H1 (cell line): ENCODE data around the gene ANO9. TPM values are rescaled to one million over a fixed set of nuclear protein-coding genes. Genes with fewer than 3 reads are reported as not detected.

ENCODE experiments used
- CTCF ChIA-PET: fragments of 300-600 bp; sonication (Branson Sonifier 250); formaldehyde crosslinking; loops from one replicate; lab custom pipeline; 2021; ENCODE audit not compliant: partially characterized antibody; lab: Charles Lee
- POLR2A ChIA-PET: fragments of 300-600 bp; sonication (Branson Sonifier 250); formaldehyde crosslinking; loops from one replicate; lab custom pipeline; 2021; ENCODE audit warnings: inconsistent platforms; ENCODE audit not compliant: partially characterized antibody; lab: Charles Lee
- DNase-seq, 2 experiments: peaks; one replicate each; pipeline versions ENCODE4 v3.0.0 to v3.0.0-alpha.2; 2010 to 2022; ENCODE audit warnings: low spot score in 2 of 2, low read depth in 1 of 2, mixed read lengths in 1 of 2
- FAIRE-seq: peaks from 2 replicates; lab custom pipeline; 2011; peaks lifted over from hg19 to GRCh38; lab: Jason Lieb, UNC
- H2AFZ ChIP-seq: 2 replicates; pipeline ENCODE4 v1.8.1; 2012; ENCODE audit warnings: low read length, inconsistent platforms
- H2AK5ac ChIP-seq: 2 replicates; pipeline ENCODE4 v1.6.1; 2013; ENCODE audit warnings: low read depth, low read length
- H2BK120ac ChIP-seq: replicated peaks from 2 replicates; pipeline ENCODE3; 2013; ENCODE audit warnings: low read depth, low read length, inconsistent platforms
- H2BK12ac ChIP-seq: 2 replicates; pipeline ENCODE4 v1.6.1; 2013; ENCODE audit warnings: low read depth, low read length
- H2BK15ac ChIP-seq: 2 replicates; pipeline ENCODE4 v1.6.1; 2013; ENCODE audit warnings: low read length
- H2BK20ac ChIP-seq: 2 replicates; pipeline ENCODE4 v1.6.1; 2013; ENCODE audit warnings: low read length
- H2BK5ac ChIP-seq: 2 replicates; pipeline ENCODE4 v1.6.1; 2013; ENCODE audit warnings: low read depth, low read length
- H3K14ac ChIP-seq: 2 replicates; pipeline ENCODE4 v1.6.1; 2013; ENCODE audit warnings: inconsistent platforms; ENCODE audit not compliant: insufficient read length
- H3K18ac ChIP-seq: 2 replicates; pipeline ENCODE4 v1.6.1; 2013; ENCODE audit warnings: low read length; ENCODE audit errors: extremely low read depth
- H3K23ac ChIP-seq: 2 replicates; pipeline ENCODE4 v1.6.1; 2013; ENCODE audit warnings: inconsistent platforms; ENCODE audit not compliant: insufficient read length
- H3K23me2 ChIP-seq: 2 replicates; pipeline ENCODE4 v1.6.1; 2013; ENCODE audit warnings: low read depth, low read length
- H3K27ac ChIP-seq: 2 replicates; pipeline ENCODE4 v1.6.1; 2011; ENCODE audit warnings: low read depth, low read length, inconsistent platforms
- H3K27me3 ChIP-seq, 4 experiments: replicated peaks in 1 of 4; 1 replicate in 1 of 4; 2 replicates in 3 of 4; pipeline versions ENCODE4 v1.6.1 to v1.8.1; 2011 to 2013; ENCODE audit warnings: low read length in 3 of 4, mild to moderate bottlenecking in 3 of 4, inconsistent platforms in 2 of 4, mixed read lengths in 2 of 4, moderate library complexity in 1 of 4; ENCODE audit not compliant: control insufficient read depth in 3 of 4, insufficient read depth in 3 of 4; ENCODE audit errors: extremely low read depth in 1 of 4
- H3K36me3 ChIP-seq, 4 experiments: 2 replicates each; pipeline versions ENCODE4 v1.6.1 to v1.8.1; 2011 to 2013; ENCODE audit warnings: mild to moderate bottlenecking in 4 of 4, low read length in 3 of 4, moderate library complexity in 2 of 4, control low read depth in 1 of 4, inconsistent platforms in 1 of 4; ENCODE audit not compliant: insufficient read depth in 4 of 4, control insufficient read depth in 2 of 4
- H3K4ac ChIP-seq: replicated peaks from 2 replicates; pipeline ENCODE3; 2013; ENCODE audit warnings: low read length, low read depth, mixed read lengths, inconsistent platforms; ENCODE audit not compliant: insufficient read length
- H3K4me1 ChIP-seq, 4 experiments: replicated peaks in 1 of 4; 1 replicate in 1 of 4; 2 replicates in 3 of 4; pipeline versions ENCODE4 v1.6.1 to v1.8.1; 2011 to 2013; ENCODE audit warnings: low read length in 3 of 4, inconsistent platforms in 2 of 4, mixed read lengths in 1 of 4; ENCODE audit not compliant: insufficient read depth in 4 of 4, control insufficient read depth in 3 of 4
- H3K4me2 ChIP-seq, 2 experiments: 2 replicates each; pipeline versions ENCODE4 v1.6.1 to v1.8.1; 2011 to 2013; ENCODE audit warnings: low read depth in 2 of 2, low read length in 2 of 2, control low read depth in 1 of 2, inconsistent platforms in 1 of 2, mild to moderate bottlenecking in 1 of 2; ENCODE audit not compliant: insufficient read depth in 1 of 2
- H3K4me3 ChIP-seq, 4 experiments: fragments of 200-600, 300-600 bp in 1 of 4; sonication (generic), shearing (Covaris generic), sonication (Bioruptor Twin) in 1 of 4; 2 replicates each; pipeline versions ENCODE4 v1.5.1 to v1.8.1; 2011 to 2016; ENCODE audit warnings: low read length in 4 of 4, low read depth in 3 of 4, control low read depth in 2 of 4, inconsistent platforms in 2 of 4, mild to moderate bottlenecking in 2 of 4, mixed read lengths in 1 of 4, moderate library complexity in 1 of 4; ENCODE audit not compliant: insufficient read depth in 2 of 4; ENCODE audit errors: extremely low read depth in 1 of 4
- H3K56ac ChIP-seq: replicated peaks from 2 replicates; pipeline ENCODE3; 2013; ENCODE audit warnings: low read depth, mild to moderate bottlenecking, mixed read lengths, low read length, inconsistent platforms; ENCODE audit not compliant: insufficient read length
- H3K79me1 ChIP-seq: 2 replicates; pipeline ENCODE4 v1.6.1; 2013; ENCODE audit warnings: low read depth, low read length, control low read depth
- H3K79me2 ChIP-seq, 2 experiments: 2 replicates each; pipeline versions ENCODE4 v1.6.1 to v1.8.1; 2012 to 2013; ENCODE audit warnings: low read length in 2 of 2, mild to moderate bottlenecking in 2 of 2, inconsistent platforms in 1 of 2; ENCODE audit not compliant: insufficient read depth in 2 of 2, control insufficient read depth in 1 of 2
- H3K9ac ChIP-seq, 4 experiments: replicated peaks in 1 of 4; 1 replicate in 1 of 4; 2 replicates in 3 of 4; pipeline versions ENCODE4 v1.6.1 to v1.8.1; 2011 to 2013; ENCODE audit warnings: low read depth in 3 of 4, low read length in 3 of 4, control low read depth in 2 of 4, mild to moderate bottlenecking in 2 of 4, moderate library complexity in 2 of 4, inconsistent platforms in 1 of 4; ENCODE audit errors: extremely low read depth in 1 of 4
- H3K9me3 ChIP-seq, 2 experiments: 2 replicates each; pipeline versions ENCODE4 v1.6.1 to v1.8.1; 2012 to 2013; ENCODE audit warnings: mild to moderate bottlenecking in 2 of 2, moderate library complexity in 2 of 2, control low read depth in 1 of 2, inconsistent platforms in 1 of 2, low read depth in 1 of 2, low read length in 1 of 2, mixed read lengths in 1 of 2; ENCODE audit not compliant: insufficient read depth in 2 of 2
- H4K20me1 ChIP-seq, 2 experiments: replicated peaks in 1 of 2; 2 replicates each; pipeline versions ENCODE3 to v1.8.1; 2011 to 2013; ENCODE audit warnings: inconsistent platforms in 2 of 2, low read length in 2 of 2, mild to moderate bottlenecking in 1 of 2; ENCODE audit not compliant: insufficient read depth in 2 of 2, control insufficient read depth in 1 of 2
- H4K5ac ChIP-seq: 2 replicates; pipeline ENCODE4 v1.6.1; 2013; ENCODE audit warnings: low read length, low read depth, mixed read lengths, inconsistent platforms; ENCODE audit not compliant: insufficient read length
- H4K8ac ChIP-seq: 2 replicates; pipeline ENCODE4 v1.8.0; 2013; ENCODE audit warnings: mild to moderate bottlenecking, moderate library complexity, low read length, inconsistent platforms; ENCODE audit not compliant: insufficient read depth; ENCODE audit errors: extremely low read depth
- H4K91ac ChIP-seq: replicated peaks from 2 replicates; pipeline ENCODE3; 2013; ENCODE audit warnings: low read length, mixed read lengths, inconsistent platforms; ENCODE audit not compliant: insufficient read length
- ASH2L ChIP-seq: fragments of 200-600, 300-600 bp; sonication (generic); IDR thresholded peaks from one replicate; pipeline ENCODE4 v1.7.1; 2017; ENCODE audit warnings: low read length
- CBX8 ChIP-seq: fragments of 300-800, 300-1000 bp; sonication (generic); IDR thresholded peaks from 2 replicates; pipeline ENCODE4 v1.7.1; 2016; ENCODE audit warnings: low read depth, low read length, borderline replicate concordance
- HDAC6 ChIP-seq: IDR thresholded peaks from one replicate; pipeline ENCODE4 v1.7.1; 2012; ENCODE audit warnings: low read depth, mild to moderate bottlenecking, inconsistent platforms, low read length, moderate library complexity
- KDM5A ChIP-seq: fragments of 200-600 bp; IDR thresholded peaks from 2 replicates; pipeline ENCODE4 v1.7.1; 2012; ENCODE audit warnings: mild to moderate bottlenecking, low read length, inconsistent platforms, mixed read lengths
- POU5F1 ChIP-seq: IDR thresholded peaks from 2 replicates; pipeline ENCODE4 v1.6.1; 2011; ENCODE audit warnings: low read depth, mild to moderate bottlenecking, low read length, moderate library complexity
- RBBP5 ChIP-seq: IDR thresholded peaks from 2 replicates; pipeline ENCODE4 v1.7.1; 2012; ENCODE audit warnings: low read depth, mild to moderate bottlenecking, inconsistent platforms, low read length, moderate library complexity, borderline replicate concordance
- SP2 ChIP-seq: IDR thresholded peaks from 2 replicates; pipeline ENCODE4 v1.6.1; 2012; ENCODE audit warnings: mild to moderate bottlenecking, low read length, inconsistent platforms
- SP4 ChIP-seq: IDR thresholded peaks from 2 replicates; pipeline ENCODE4 v1.6.1; 2012; ENCODE audit warnings: low read length, inconsistent platforms
- TCF12 ChIP-seq: IDR thresholded peaks from 2 replicates; pipeline ENCODE4 v1.6.1; 2011; ENCODE audit warnings: low read depth, mild to moderate bottlenecking, low read length
- WGBS, 2 experiments: shearing (Covaris generic) in 1 of 2; methylation state at CpG; one replicate each; pipeline versions ENCODE4 v1.1.6 to v1.1.7; 2013 to 2015; ENCODE audit warnings: low lambda C conversion rate in 2 of 2, mixed read lengths in 2 of 2, inconsistent platforms in 1 of 2, low coverage in 1 of 2, missing lambda C conversion rate in 1 of 2; ENCODE audit not compliant: insufficient replicate concordance in 2 of 2, insufficient coverage in 1 of 2, insufficient read length in 1 of 2; ENCODE audit errors: extremely low coverage in 1 of 2, missing lambda C conversion rate in 1 of 2; 5-methylcytosine and 5-hydroxymethylcytosine counted together
- polyA plus RNA-seq, 7 experiments: library from polyadenylated mRNA; depleted of rRNA in 3 of 7; stranded (reverse) in 5 of 7; unstranded in 2 of 7; fragments of >200 nt in 5 of 7; fragments of 200-250 nt in 2 of 7; gene quantifications; 1 replicate in 5 of 7; 2 replicates in 1 of 7; 4 replicates in 1 of 7; pipeline versions ENCODE4 v1.2.1 to v1.2.3, GENCODE V29; 2011 to 2013; ENCODE audit warnings: missing spikeins in 2 of 7, mixed read lengths in 2 of 7
- total RNA-seq: library from RNA; stranded (reverse); fragmentation: NEBNext Ultra II Directional; extraction: Animal tissue kit (Norgen Biotek cat#: 25700); gene quantifications from 2 replicates; pipeline ENCODE4 v1.2.1, GENCODE V29; 2021
- TF ChIP-seq, protein P1 (sequence below): IDR thresholded peaks from 2 replicates; pipeline ENCODE4 v1.6.1; 2011; ENCODE audit warnings: low read depth, mild to moderate bottlenecking, low read length; ENCODE audit not compliant: insufficient read depth

Gene ANO9
- total and polyA plus RNA-seq, 2 of the 8 experiments (the other 6 are each of a cell fraction or from before 2014, with no cell fraction given) = 20.0 to 20.7 TPM

GRCh38 chr11:413120-414081, 28.4 kb downstream of the ANO9 start:
- H3K27me3 ChIP-seq = peaks cover 0 to 13% (median 4%) of the 10 kb centered on the region in 4 experiments; a peak in 5 of 7 replicates
- TF ChIP-seq ASH2L (no peak), SP4 (no peak), RBBP5 (no peak), POU5F1 (no peak), KDM5A (no peak), HDAC6 (no peak), CBX8 (no peak), TCF12 (no peak), SP2 (no peak)
- TF ChIP-seq, protein P1, sequence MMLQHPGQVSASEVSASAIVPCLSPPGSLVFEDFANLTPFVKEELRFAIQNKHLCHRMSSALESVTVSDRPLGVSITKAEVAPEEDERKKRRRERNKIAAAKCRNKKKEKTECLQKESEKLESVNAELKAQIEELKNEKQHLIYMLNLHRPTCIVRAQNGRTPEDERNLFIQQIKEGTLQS = no peak

More at GRCh38 chr11:413120-414081, 28.4 kb downstream of the ANO9 start:
- no peak overlapping the region for H3K14ac ChIP-seq
- no peak overlapping the region for H3K23ac ChIP-seq
- H3K4me1 ChIP-seq = peaks cover 0 to 26% (median 16%) of the 10 kb centered on the region in 4 experiments; a peak in 6 of 7 replicates
- H3K23me2 ChIP-seq = peaks cover 9% of the 10 kb centered on the region; the same call in 1 of the 2 replicates
- H3K4ac ChIP-seq = no peak overlapping the region
- peaks cover 7% of the 10 kb centered on the region for H3K79me1 ChIP-seq
- H3K9me3 ChIP-seq = no peaks in the 10 kb centered on the region
- POLR2A ChIA-PET = interaction anchor here (0.5 to 1.4 kb wide), 8 partner anchors 11 to 74 kb away, joined by 3 to 5 read pairs (median 3); no protein-coding TSS in a partner anchor
- H4K5ac ChIP-seq = no peak overlapping the region
- H3K56ac ChIP-seq = no peak overlapping the region
- H2BK120ac ChIP-seq = no peak overlapping the region
- no peaks in the 10 kb centered on the region for H3K36me3 ChIP-seq
- H2BK20ac ChIP-seq = no peak overlapping the region
- peak in 1 of 2 experiments; percentile 45 for DNase-seq
- peaks cover 0 to 19% of the 10 kb centered on the region in 2 experiments; a peak in 1 of 4 replicates for H3K79me2 ChIP-seq
- no peak overlapping the region for H2AK5ac ChIP-seq
- peaks cover 11 to 13% of the 10 kb centered on the region in 2 experiments for H4K20me1 ChIP-seq
- H2BK12ac ChIP-seq = no peak overlapping the region
- no peak overlapping the region for H3K18ac ChIP-seq
- no peak overlapping the region for H3K9ac ChIP-seq
- H3K4me2 ChIP-seq = no peak overlapping the region
- no peak overlapping the region for H2BK5ac ChIP-seq
- H3K4me3 ChIP-seq = no peak overlapping the region
- no peak overlapping the region for H4K91ac ChIP-seq
- H2AFZ ChIP-seq = no peak overlapping the region
- no peak overlapping the region for H3K27ac ChIP-seq
- CTCF ChIA-PET = interaction anchor here (1.6 kb wide), 1 partner anchor 38 kb away, joined by 4 read pairs; no protein-coding TSS in a partner anchor
- 0 out of 2 replicates have a peak overlapping the region, but pooled peaks have one; percentile 61 for H2BK15ac ChIP-seq
- no peak for FAIRE-seq
- 83% methylated on average over 9 of the region's 14 CpGs; no CpG with 5 or more reads in 1 of the 2 experiments for WGBS, 2 experiments
- no peak overlapping the region for H4K8ac ChIP-seq
